HepG2 (cell line): ENCODE data around the gene PGRMC1.

ENCODE experiments used
- SP1 ChIP-seq, 2 experiments: fragments of 450-650 bp in 1 of 2; sonication (generic) in 1 of 2; formaldehyde crosslinking in 1 of 2; IDR thresholded peaks; 2 replicates each; pipeline versions ENCODE4 v1.4.0 to v1.6.1; 2016 to 2020; ENCODE audit warnings: missing genetic modification reagents in 1 of 2
- XBP1 ChIP-seq: sonication (generic); formaldehyde crosslinking; IDR thresholded peaks from 2 replicates; pipeline ENCODE4 v1.5.0; 2020; ENCODE audit warnings: missing genetic modification reagents
- YY1 ChIP-seq: IDR thresholded peaks from 2 replicates; pipeline ENCODE4 v1.6.1; 2011; ENCODE audit warnings: low read length, low read depth, moderate library complexity, mild to moderate bottlenecking; ENCODE audit not compliant: insufficient read depth, insufficient replicate concordance

GRCh38 chrX:119189595-119189994 lies 46.5 kb upstream of the PGRMC1 start:
- TF ChIP-seq YY1 (no peak), XBP1 (CRISPR knock-in tag) (no peak), SP1 (IDR thresholded peaks at IDR 0.05) (no peak), SP1 (CRISPR knock-in tag; IDR thresholded peaks at IDR 0.05) (no peak)
